Ishikawa (cell line): ENCODE data around the gene LMF1.

ENCODE experiments used
- CEBPB ChIP-seq: IDR thresholded peaks from 2 replicates; pipeline ENCODE4 v1.6.1; 2012
- CREB1 ChIP-seq: IDR thresholded peaks from 2 replicates; pipeline ENCODE4 v1.6.1; 2012; ENCODE audit warnings: low read depth
- EGR1 ChIP-seq: IDR thresholded peaks from 2 replicates; pipeline ENCODE4 v1.6.1; 2012
- EP300 ChIP-seq: IDR thresholded peaks from 2 replicates; pipeline ENCODE4 v1.6.1; 2012; ENCODE audit warnings: borderline replicate concordance
- FOXM1 ChIP-seq: IDR thresholded peaks from 2 replicates; pipeline ENCODE4 v1.6.1; 2012; ENCODE audit warnings: low read depth, borderline replicate concordance
- MAX ChIP-seq: IDR thresholded peaks from 2 replicates; pipeline ENCODE4 v1.6.1; 2012
- NFIC ChIP-seq: IDR thresholded peaks from 2 replicates; pipeline ENCODE4 v1.6.1; 2012
- RAD21 ChIP-seq: IDR thresholded peaks from 2 replicates; pipeline ENCODE4 v1.6.1; 2012; ENCODE audit warnings: low read depth
- REST ChIP-seq: IDR thresholded peaks from 2 replicates; pipeline ENCODE4 v1.6.1; 2012; ENCODE audit warnings: low read depth, mild to moderate bottlenecking
- TAF1 ChIP-seq: IDR thresholded peaks from 2 replicates; pipeline ENCODE4 v1.6.1; 2012; ENCODE audit warnings: low read depth, mild to moderate bottlenecking
- TCF12 ChIP-seq: IDR thresholded peaks from 2 replicates; pipeline ENCODE4 v1.6.1; 2012; ENCODE audit warnings: low read depth
- TEAD4 ChIP-seq: IDR thresholded peaks from 2 replicates; pipeline ENCODE4 v1.6.1; 2012
- USF1 ChIP-seq: IDR thresholded peaks from 2 replicates; pipeline ENCODE4 v1.6.1; 2012
- YY1 ChIP-seq: IDR thresholded peaks from 2 replicates; pipeline ENCODE4 v1.6.1; 2012; ENCODE audit warnings: low read depth
- ZBTB7A ChIP-seq: IDR thresholded peaks from 2 replicates; pipeline ENCODE4 v1.6.1; 2012; ENCODE audit warnings: low read depth

LMF1 gene

GRCh38 chr16:1018447-1019198 is 47.8 kb upstream of the LMF1 start:
- TF ChIP-seq USF1 (no peak), REST (no peak), CEBPB (no peak), TCF12 (no peak), RAD21 (no peak), EP300 (no peak), YY1 (no peak), FOXM1 (no peak), NFIC (no peak), EGR1 (no peak), CREB1 (no peak), TAF1 (no peak), TEAD4 (no peak), MAX (no peak)

- TF ChIP-seq TCF12: no peak
- no peak for TF ChIP-seq REST
- TF ChIP-seq MAX: no peak
- no peak for TF ChIP-seq NFIC
- no peak for TF ChIP-seq CREB1
Observed at GRCh38 chr16:1014771-1015495, 44.1 kb upstream of the LMF1 start.

GRCh38 chr16:1014221-1014620 is 43.4 kb upstream of the LMF1 start:
- TF ChIP-seq EGR1 (no peak), NFIC (no peak)

- TF ChIP-seq CEBPB (no peak), MAX (no peak), YY1 (no peak)
Observed at GRCh38 chr16:1013593-1013900, 42.8 kb upstream of the LMF1 start.

- TF ChIP-seq YY1 (no peak), FOXM1 (no peak), RAD21 (no peak), TCF12 (no peak), TAF1 (no peak), ZBTB7A (no peak), EGR1 (no peak), TEAD4 (no peak), REST (no peak), USF1 (no peak), MAX (no peak), CEBPB (no peak), CREB1 (no peak)
Observed at GRCh38 chr16:1012722-1013592, 42.2 kb upstream of the LMF1 start.
